Kidney epithelial cell (primary cell): ENCODE measurements around the gene ZNF546. TPM values are rescaled to one million over a fixed set of nuclear protein-coding genes. Genes with fewer than 3 reads are reported as not detected.
A peak's percentile ranks its signal among the peaks of the same experiment; 100 is the strongest.

ENCODE experiments used
- DNase-seq: peaks from one replicate; pipeline ENCODE4 v3.0.0-alpha.2; 2010; ENCODE audit warnings: low read depth
- H3K27me3 ChIP-seq: 2 replicates; pipeline ENCODE4 v1.6.0; 2011; ENCODE audit warnings: low read length; ENCODE audit not compliant: control insufficient read depth, insufficient read depth
- H3K36me3 ChIP-seq: 2 replicates; pipeline ENCODE4 v1.5.1; 2011; ENCODE audit warnings: low read length; ENCODE audit not compliant: control insufficient read depth, insufficient read depth
- H3K4me3 ChIP-seq: 2 replicates; pipeline ENCODE4 v1.5.1; 2011; ENCODE audit warnings: low read depth, mild to moderate bottlenecking, control low read depth, low read length
- total RNA-seq: library from RNA; depleted of rRNA; stranded (reverse); fragments of >200 nt; gene quantifications from 2 replicates; pipeline ENCODE4 v1.2.3, GENCODE V29; 2015
- TF ChIP-seq, protein P1 (sequence below): IDR thresholded peaks from 2 replicates; pipeline ENCODE4 v1.5.1; 2011; ENCODE audit warnings: mild to moderate bottlenecking, moderate library complexity, low read length, control low read depth, inconsistent platforms; ENCODE audit not compliant: insufficient read depth, poor library complexity, severe bottlenecking

ZNF546 gene
- total RNA-seq, 1 donor from 2014 or later: 0.42 TPM

DNA sequence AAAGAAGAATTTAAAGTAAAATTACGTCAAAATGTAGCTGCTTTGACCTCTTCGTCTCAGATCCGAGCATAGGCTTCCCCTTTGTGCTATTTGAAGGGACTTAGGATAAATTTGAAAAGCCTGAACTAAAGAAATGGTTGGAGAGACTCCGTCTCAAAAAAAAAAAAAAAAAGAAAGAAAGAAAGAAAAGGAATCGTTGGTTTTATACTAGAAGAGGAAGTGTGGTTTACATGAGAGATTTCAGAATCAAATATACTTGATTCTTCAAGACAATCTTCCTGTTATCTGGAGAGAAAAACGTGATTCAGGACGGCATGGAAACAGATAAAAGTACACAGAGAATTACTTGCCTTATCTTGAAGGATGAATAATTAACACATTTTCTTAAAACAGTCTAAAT is 59.6 kb downstream of the ZNF546 start:
- TF ChIP-seq, protein P1, sequence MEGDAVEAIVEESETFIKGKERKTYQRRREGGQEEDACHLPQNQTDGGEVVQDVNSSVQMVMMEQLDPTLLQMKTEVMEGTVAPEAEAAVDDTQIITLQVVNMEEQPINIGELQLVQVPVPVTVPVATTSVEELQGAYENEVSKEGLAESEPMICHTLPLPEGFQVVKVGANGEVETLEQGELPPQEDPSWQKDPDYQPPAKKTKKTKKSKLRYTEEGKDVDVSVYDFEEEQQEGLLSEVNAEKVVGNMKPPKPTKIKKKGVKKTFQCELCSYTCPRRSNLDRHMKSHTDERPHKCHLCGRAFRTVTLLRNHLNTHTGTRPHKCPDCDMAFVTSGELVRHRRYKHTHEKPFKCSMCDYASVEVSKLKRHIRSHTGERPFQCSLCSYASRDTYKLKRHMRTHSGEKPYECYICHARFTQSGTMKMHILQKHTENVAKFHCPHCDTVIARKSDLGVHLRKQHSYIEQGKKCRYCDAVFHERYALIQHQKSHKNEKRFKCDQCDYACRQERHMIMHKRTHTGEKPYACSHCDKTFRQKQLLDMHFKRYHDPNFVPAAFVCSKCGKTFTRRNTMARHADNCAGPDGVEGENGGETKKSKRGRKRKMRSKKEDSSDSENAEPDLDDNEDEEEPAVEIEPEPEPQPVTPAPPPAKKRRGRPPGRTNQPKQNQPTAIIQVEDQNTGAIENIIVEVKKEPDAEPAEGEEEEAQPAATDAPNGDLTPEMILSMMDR: no peak
- peak overlapping the region; percentile 70 for H3K4me3 ChIP-seq
- DNase-seq: no peak
- no peaks in the 10 kb centered on the region for H3K36me3 ChIP-seq
- H3K27me3 ChIP-seq: no peaks in the 10 kb centered on the region

DNA sequence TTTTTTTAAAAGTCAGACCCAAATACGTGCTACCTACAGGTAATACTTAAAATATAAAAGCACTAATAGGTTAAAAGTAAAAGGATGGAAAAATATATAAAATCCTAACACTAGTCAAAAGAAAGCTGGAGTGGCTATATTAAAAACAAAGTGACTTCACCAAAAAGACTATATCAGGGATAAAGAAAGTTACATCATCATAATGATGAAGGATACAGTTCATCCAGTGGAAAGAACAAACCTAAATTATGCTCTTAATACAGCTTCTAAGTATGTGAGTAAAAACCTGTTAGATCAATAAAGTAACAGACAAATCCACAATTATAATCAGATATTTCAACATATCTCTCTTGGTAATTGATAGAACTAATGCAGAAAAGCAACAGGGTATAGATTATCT is 60.3 kb downstream of the ZNF546 start:
- Histone ChIP-seq H3K27me3 (no peaks in the 10 kb centered on the region), H3K36me3 (no peaks in the 10 kb centered on the region), H3K4me3 (no peak overlapping the region)
- DNase-seq: no peak
- TF ChIP-seq, protein P1: no peak

DNA sequence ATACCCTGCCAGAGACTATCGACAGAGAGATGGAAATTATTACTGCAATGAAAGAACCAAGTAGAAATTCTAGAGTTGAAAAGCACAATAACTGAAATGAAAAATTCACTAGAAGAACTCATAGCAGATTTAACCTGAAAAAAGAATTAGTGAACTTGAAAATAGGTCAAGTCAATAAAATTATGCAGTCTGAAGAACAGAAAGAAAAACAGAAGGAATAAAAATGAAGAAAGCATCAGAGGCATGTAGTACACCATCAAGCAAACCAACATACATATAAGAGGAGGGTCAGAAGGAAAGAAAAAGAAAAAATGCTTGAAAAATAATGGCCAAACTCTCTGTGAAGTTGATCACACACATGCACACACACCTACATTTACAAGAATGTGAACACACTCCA is 62.8 kb downstream of the ZNF546 start:
- DNase-seq: no peak
- H3K27me3 ChIP-seq: no peaks in the 10 kb centered on the region
- no peaks in the 10 kb centered on the region for H3K36me3 ChIP-seq
- no peak overlapping the region for H3K4me3 ChIP-seq
- TF ChIP-seq, protein P1: no peak

DNA sequence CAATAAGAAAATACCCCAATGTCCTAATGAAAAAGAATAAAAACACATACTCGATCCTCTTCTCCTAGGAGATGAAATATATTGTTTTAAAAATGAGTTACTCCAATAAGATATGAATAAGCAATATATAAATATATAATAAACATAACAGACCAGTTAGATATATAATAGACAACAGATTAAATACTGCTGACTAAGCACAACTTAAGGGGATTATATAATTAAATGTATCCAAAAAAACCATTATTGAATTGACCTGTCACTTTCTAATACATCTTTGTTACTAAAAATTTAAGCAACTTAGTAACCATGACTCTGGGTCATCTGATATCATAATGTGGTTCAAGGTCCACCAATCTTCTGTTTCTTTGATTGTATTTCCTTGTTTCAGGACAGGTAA is 73.2 kb downstream of the ZNF546 start:
- H3K4me3 ChIP-seq: no peak overlapping the region
- TF ChIP-seq, protein P1: no peak
- H3K27me3 ChIP-seq: no peaks in the 10 kb centered on the region
- no peaks in the 10 kb centered on the region for H3K36me3 ChIP-seq
- no peak for DNase-seq

Other genes starting within 250 kb of the ZNF546 start
- gene LEUTX, start 218.2 kb upstream of the ZNF546 start, total RNA-seq: not detected in 2 replicates
- 19.3 and 26.6 TPM in 2 replicates for gene DYRK1B, start 162.9 kb upstream of the ZNF546 start, total RNA-seq
- 162 and 224 TPM in 2 replicates for gene FBL, start 150.7 kb upstream of the ZNF546 start, total RNA-seq
- gene FCGBP, start 62.4 kb upstream of the ZNF546 start, total RNA-seq: 0.17 and 0.89 TPM in 2 replicates
- gene PSMC4, start 25.9 kb upstream of the ZNF546 start, total RNA-seq: 105 and 149 TPM in 2 replicates
- 4.1 and 12.4 TPM in 2 replicates for gene ZNF780B, start 59.2 kb downstream of the ZNF546 start, total RNA-seq
- 11.2 and 18.6 TPM in 2 replicates for gene ZNF780A, start 93.9 kb downstream of the ZNF546 start, total RNA-seq
- gene MAP3K10, start 194.4 kb downstream of the ZNF546 start, total RNA-seq: 13.8 and 16.8 TPM in 2 replicates
- not detected in 2 replicates for gene TTC9B, start 221.3 kb downstream of the ZNF546 start, total RNA-seq
- gene CCNP, start 229.6 kb downstream of the ZNF546 start, total RNA-seq: 0.17 and 1.3 TPM in 2 replicates